Measurements from ENCODE around the gene MMP2. TPM values are rescaled to one million over a fixed set of nuclear protein-coding genes. Genes with fewer than 3 reads are reported as not detected.

The MMP2 gene
- total and polyA plus RNA-seq, 2 donors (not counting 1 experiment from before 2014, with no cell fraction given) = 760 to 1,311 TPM

- Histone ChIP-seq H3K4me3 (replicated peaks in 1 of 4; ENCODE audit: control extremely low read depth in 1 of 4, insufficient read depth in 1 of 4, low read depth in 3 of 4, low read length in 4 of 4) (no peak overlapping the region), H3K36me3 (ENCODE audit: control insufficient read depth, insufficient read depth, low read length) (no peaks in the 10 kb centered on the region), H3K27me3 (ENCODE audit: control insufficient read depth, insufficient read depth, low read length) (no peaks in the 10 kb centered on the region), H2AFZ (ENCODE audit: low read length) (no peak overlapping the region), H3K9ac (ENCODE audit: insufficient read depth, low read length) (no peak overlapping the region), H4K20me1 (ENCODE audit: control insufficient read depth, extremely low read depth, insufficient read depth, low read length) (no peaks in the 10 kb centered on the region), H3K4me1 (ENCODE audit: control insufficient read depth, extremely low read depth, insufficient read depth, low read length) (peaks cover 5% of the 10 kb centered on the region), H3K9me3 (ENCODE audit: control insufficient read depth, insufficient read depth, low read depth, low read length) (no peaks in the 10 kb centered on the region), H3K4me2 (ENCODE audit: extremely low read depth, insufficient read depth, low read length) (no peak overlapping the region), H3K79me2 (ENCODE audit: control insufficient read depth, insufficient read depth, low read length) (no peaks in the 10 kb centered on the region), H3K27ac (ENCODE audit: insufficient read depth, low read length) (no peak overlapping the region)
- TF ChIP-seq, protein P1, sequence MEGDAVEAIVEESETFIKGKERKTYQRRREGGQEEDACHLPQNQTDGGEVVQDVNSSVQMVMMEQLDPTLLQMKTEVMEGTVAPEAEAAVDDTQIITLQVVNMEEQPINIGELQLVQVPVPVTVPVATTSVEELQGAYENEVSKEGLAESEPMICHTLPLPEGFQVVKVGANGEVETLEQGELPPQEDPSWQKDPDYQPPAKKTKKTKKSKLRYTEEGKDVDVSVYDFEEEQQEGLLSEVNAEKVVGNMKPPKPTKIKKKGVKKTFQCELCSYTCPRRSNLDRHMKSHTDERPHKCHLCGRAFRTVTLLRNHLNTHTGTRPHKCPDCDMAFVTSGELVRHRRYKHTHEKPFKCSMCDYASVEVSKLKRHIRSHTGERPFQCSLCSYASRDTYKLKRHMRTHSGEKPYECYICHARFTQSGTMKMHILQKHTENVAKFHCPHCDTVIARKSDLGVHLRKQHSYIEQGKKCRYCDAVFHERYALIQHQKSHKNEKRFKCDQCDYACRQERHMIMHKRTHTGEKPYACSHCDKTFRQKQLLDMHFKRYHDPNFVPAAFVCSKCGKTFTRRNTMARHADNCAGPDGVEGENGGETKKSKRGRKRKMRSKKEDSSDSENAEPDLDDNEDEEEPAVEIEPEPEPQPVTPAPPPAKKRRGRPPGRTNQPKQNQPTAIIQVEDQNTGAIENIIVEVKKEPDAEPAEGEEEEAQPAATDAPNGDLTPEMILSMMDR (conservative IDR thresholded peaks at IDR 0.05 in 1 of 2, IDR thresholded peaks at IDR 0.05 in 1 of 2; ENCODE audit: low read depth in 1 of 2, low read length in 2 of 2) = peak in 1 of 2 donors; percentile 27
- no peak for TF ChIP-seq EZH2 (IDR thresholded peaks at IDR 0.05; ENCODE audit: low read length, missing control alignments)
- DNase-seq (ENCODE audit: low read depth in 2 of 2) = peak in 1 of 2 donors; percentile 72
Measured at GRCh38 chr16:55543472-55543871, 64.5 kb downstream of the MMP2 start.

- Histone ChIP-seq H3K4me3 (replicated peaks in 1 of 4; ENCODE audit: control extremely low read depth in 1 of 4, insufficient read depth in 1 of 4, low read depth in 3 of 4, low read length in 4 of 4) (no peak overlapping the region), H4K20me1 (ENCODE audit: control insufficient read depth, extremely low read depth, insufficient read depth, low read length) (no peaks in the 10 kb centered on the region), H3K4me1 (ENCODE audit: control insufficient read depth, extremely low read depth, insufficient read depth, low read length) (no peaks in the 10 kb centered on the region), H3K27ac (ENCODE audit: insufficient read depth, low read length) (no peak overlapping the region), H3K27me3 (ENCODE audit: control insufficient read depth, insufficient read depth, low read length) (no peaks in the 10 kb centered on the region), H2AFZ (ENCODE audit: low read length) (no peak overlapping the region), H3K36me3 (ENCODE audit: control insufficient read depth, insufficient read depth, low read length) (no peaks in the 10 kb centered on the region), H3K79me2 (ENCODE audit: control insufficient read depth, insufficient read depth, low read length) (no peaks in the 10 kb centered on the region), H3K4me2 (ENCODE audit: extremely low read depth, insufficient read depth, low read length) (no peak overlapping the region), H3K9me3 (ENCODE audit: control insufficient read depth, insufficient read depth, low read depth, low read length) (no peaks in the 10 kb centered on the region), H3K9ac (ENCODE audit: insufficient read depth, low read length) (no peak overlapping the region)
- peak; percentile 53 to 86 for DNase-seq (ENCODE audit: low read depth in 2 of 2)
- TF ChIP-seq, protein P1 (conservative IDR thresholded peaks at IDR 0.05 in 1 of 2, IDR thresholded peaks at IDR 0.05 in 1 of 2; ENCODE audit: low read depth in 1 of 2, low read length in 2 of 2) = no peak
- no peak for TF ChIP-seq EZH2 (IDR thresholded peaks at IDR 0.05; ENCODE audit: low read length, missing control alignments)
Measured at GRCh38 chr16:55552621-55553020, 73.6 kb downstream of the MMP2 start.

DNA sequence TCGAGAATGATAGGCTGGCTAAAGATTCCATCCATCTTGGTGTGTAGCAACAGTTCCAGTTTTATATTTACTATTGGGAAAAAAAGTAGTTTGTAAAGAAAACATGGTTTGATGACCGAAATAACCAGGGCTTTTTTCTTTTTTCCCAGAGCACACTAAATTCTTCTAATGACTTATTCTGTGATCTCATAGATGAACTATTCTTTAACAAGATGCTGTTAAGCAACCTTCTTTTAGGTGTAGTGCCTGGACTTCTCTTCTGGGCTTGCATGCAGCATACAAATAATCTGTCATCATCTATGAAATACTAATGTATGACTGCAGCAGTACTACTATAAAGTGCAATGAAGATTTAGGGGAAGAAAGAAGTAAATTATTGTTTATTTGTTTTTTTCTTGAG is 76.4 kb downstream of the MMP2 start:
- Histone ChIP-seq H2AFZ (ENCODE audit: low read length) (no peak overlapping the region), H3K79me2 (ENCODE audit: control insufficient read depth, insufficient read depth, low read length) (no peaks in the 10 kb centered on the region), H3K36me3 (ENCODE audit: control insufficient read depth, insufficient read depth, low read length) (no peaks in the 10 kb centered on the region), H3K27me3 (ENCODE audit: control insufficient read depth, insufficient read depth, low read length) (no peaks in the 10 kb centered on the region), H3K27ac (ENCODE audit: insufficient read depth, low read length) (no peak overlapping the region), H3K4me2 (ENCODE audit: extremely low read depth, insufficient read depth, low read length) (no peak overlapping the region), H3K9me3 (ENCODE audit: control insufficient read depth, insufficient read depth, low read depth, low read length) (no peaks in the 10 kb centered on the region), H3K4me1 (ENCODE audit: control insufficient read depth, extremely low read depth, insufficient read depth, low read length) (no peaks in the 10 kb centered on the region), H3K9ac (ENCODE audit: insufficient read depth, low read length) (no peak overlapping the region), H4K20me1 (ENCODE audit: control insufficient read depth, extremely low read depth, insufficient read depth, low read length) (no peaks in the 10 kb centered on the region), H3K4me3 (replicated peaks in 1 of 4; ENCODE audit: control extremely low read depth in 1 of 4, insufficient read depth in 1 of 4, low read depth in 3 of 4, low read length in 4 of 4) (no peak overlapping the region)
- no peak for TF ChIP-seq EZH2 (IDR thresholded peaks at IDR 0.05; ENCODE audit: low read length, missing control alignments)
- TF ChIP-seq, protein P1 (conservative IDR thresholded peaks at IDR 0.05 in 1 of 2, IDR thresholded peaks at IDR 0.05 in 1 of 2; ENCODE audit: low read depth in 1 of 2, low read length in 2 of 2) = no peak
- peak in 1 of 2 donors; percentile 48 for DNase-seq (ENCODE audit: low read depth in 2 of 2)

Other genes starting within 250 kb of the MMP2 start
- gene IRX6, start 155.0 kb upstream of the MMP2 start, total RNA-seq = not detected in 2 replicates
- gene IRX6, start 155.0 kb upstream of the MMP2 start, polyA plus RNA-seq = not detected in 2 replicates
- gene LPCAT2, start 29.9 kb downstream of the MMP2 start, total RNA-seq = 13.1 and 17.8 TPM in 2 replicates
- gene LPCAT2, start 29.9 kb downstream of the MMP2 start, polyA plus RNA-seq = 10.2 and 13.6 TPM in 2 replicates
- gene CAPNS2, start 87.5 kb downstream of the MMP2 start, total RNA-seq = 0.51 and 0.66 TPM in 2 replicates
- gene CAPNS2, start 87.5 kb downstream of the MMP2 start, polyA plus RNA-seq = not detected in 2 replicates
- not detected in 2 replicates for gene SLC6A2, start 176.8 kb downstream of the MMP2 start, total RNA-seq
- not detected in 2 replicates for gene SLC6A2, start 176.8 kb downstream of the MMP2 start, polyA plus RNA-seq

Data from fibroblast of lung (primary cell).